Ectodermal cell (in vitro differentiated cells): ENCODE measurements around the gene NOS1AP.

Experiments
- H3K27ac ChIP-seq: 2 replicates; pipeline ENCODE4 v1.7.0; 2013; ENCODE audit warnings: mild to moderate bottlenecking, low read depth, low read length; ENCODE audit not compliant: insufficient read depth, poor library complexity, severe bottlenecking
- H3K27me3 ChIP-seq: 2 replicates; pipeline ENCODE4 v1.7.0; 2013; ENCODE audit warnings: mild to moderate bottlenecking, low read length; ENCODE audit not compliant: insufficient read depth, control insufficient read depth, poor library complexity, severe bottlenecking
- H3K36me3 ChIP-seq: one replicate; pipeline ENCODE4 v1.7.0; 2013; ENCODE audit warnings: low read length; ENCODE audit not compliant: control insufficient read depth, insufficient read depth
- H3K4me1 ChIP-seq: one replicate; pipeline ENCODE4 v1.7.0; 2013; ENCODE audit warnings: low read length; ENCODE audit not compliant: control insufficient read depth, insufficient read depth
- H3K4me3 ChIP-seq: 2 replicates; pipeline ENCODE4 v1.7.0; 2013; ENCODE audit warnings: low read depth, low read length, control low read depth; ENCODE audit not compliant: insufficient read depth
- H3K9me3 ChIP-seq: 2 replicates; pipeline ENCODE4 v1.7.0; 2013; ENCODE audit warnings: mild to moderate bottlenecking, low read length, moderate library complexity; ENCODE audit not compliant: control insufficient read depth
- WGBS, 2 experiments: methylation state at CpG; one replicate each; pipeline ENCODE4 v1.1.7; 2013; ENCODE audit warnings: missing lambda C conversion rate in 2 of 2; 5-methylcytosine and 5-hydroxymethylcytosine counted together

Gene NOS1AP

DNA sequence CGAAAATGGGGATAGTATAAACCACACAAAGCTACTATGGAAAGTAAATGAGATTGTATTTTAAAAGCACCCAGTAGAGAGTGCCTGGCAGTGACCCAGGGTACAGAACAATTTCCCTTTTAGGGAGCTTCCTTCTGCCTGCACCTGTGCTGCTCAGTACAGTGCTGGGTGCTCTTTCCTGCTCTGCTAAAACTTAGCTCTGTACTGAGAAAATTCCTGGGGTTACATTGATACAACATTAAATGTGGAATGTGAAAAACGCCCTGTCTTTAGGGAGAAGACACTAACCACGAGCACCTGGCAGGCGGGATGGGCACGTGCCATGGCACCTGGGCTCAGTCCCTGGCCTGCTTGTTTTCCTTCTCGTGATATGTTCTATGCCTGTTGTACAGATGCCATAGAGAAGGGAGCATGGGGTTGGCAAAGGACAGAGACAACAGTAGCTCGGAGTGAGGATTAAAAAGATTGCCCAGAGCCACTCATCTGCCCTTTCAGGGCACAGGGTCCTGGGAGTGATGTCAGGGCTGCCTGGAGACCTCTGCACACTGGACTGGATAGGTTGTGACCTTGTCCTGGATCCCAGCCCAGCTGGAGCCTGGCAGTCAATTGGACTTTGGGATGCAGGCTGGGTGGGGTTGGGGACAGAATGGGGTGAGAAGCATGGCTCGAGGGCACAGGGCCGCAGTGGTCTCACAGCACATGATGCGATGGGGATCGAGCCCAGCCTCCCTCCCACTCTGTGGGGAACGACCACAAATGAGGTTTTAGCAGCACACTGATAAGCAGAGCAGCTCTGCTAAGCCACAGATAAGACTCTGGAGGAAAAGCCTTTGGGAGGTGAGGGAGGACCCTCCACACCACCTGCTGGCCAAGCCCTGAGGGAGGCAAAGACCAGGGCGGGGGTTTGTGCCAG, 302.9 kb downstream of the NOS1AP start:
- Histone ChIP-seq H3K9me3 (no peaks in the 10 kb centered on the region), H3K4me1 (no peaks in the 10 kb centered on the region), H3K27ac (no peak overlapping the region), H3K4me3 (no peak overlapping the region), H3K27me3 (no peaks in the 10 kb centered on the region), H3K36me3 (no peaks in the 10 kb centered on the region)
- WGBS, 2 experiments: 95 to 96% methylated on average over 13 of the region's 13 CpGs

- H3K27ac ChIP-seq: no peak overlapping the region
- H3K4me3 ChIP-seq: no peak overlapping the region
- no peaks in the 10 kb centered on the region for H3K36me3 ChIP-seq
- WGBS, 2 experiments: 89 to 94% methylated on average over 1 of the region's 1 CpG
- no peaks in the 10 kb centered on the region for H3K27me3 ChIP-seq
- H3K9me3 ChIP-seq: no peaks in the 10 kb centered on the region
- H3K4me1 ChIP-seq: no peaks in the 10 kb centered on the region
These were observed 303.6 kb downstream of the NOS1AP start for GRCh38 chr1:162373072-162373427.

DNA sequence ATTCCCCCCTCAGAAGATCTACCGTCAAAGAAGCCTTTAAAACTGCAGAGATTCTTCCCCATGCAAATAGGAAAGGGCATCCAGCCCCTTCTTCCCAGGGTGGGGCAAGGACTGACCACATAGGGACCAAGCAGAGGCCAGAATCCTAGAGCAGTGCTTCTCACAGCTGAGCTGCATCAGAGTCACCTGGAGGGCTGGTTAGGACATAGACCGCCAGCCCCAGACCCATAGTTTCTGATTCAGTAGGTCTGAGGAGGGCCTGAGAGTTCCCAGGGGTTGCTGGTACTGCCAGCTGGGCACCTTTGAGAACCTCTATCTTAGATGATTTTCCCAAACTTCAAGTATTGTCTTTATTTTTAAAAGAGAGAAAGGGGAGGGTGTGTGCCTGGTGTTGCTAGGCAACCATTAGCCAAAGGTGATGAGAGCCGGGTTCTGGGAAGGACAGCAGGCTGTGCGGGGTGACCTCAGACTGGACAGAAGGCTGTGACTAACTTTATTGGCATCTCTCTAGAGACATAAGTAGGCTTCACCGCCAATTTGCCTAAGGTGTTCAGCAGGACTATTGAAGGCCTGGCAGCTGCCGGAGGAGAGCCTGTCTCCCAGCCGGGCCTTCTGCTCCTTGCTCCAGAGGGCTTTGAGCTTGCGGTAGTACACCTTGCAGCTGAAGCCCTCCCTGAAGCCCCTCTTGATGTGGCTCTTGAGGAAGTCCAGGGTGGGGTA, 304.2 kb downstream of the NOS1AP start:
- Histone ChIP-seq H3K9me3 (no peaks in the 10 kb centered on the region), H3K27ac (no peak overlapping the region), H3K4me1 (no peaks in the 10 kb centered on the region), H3K4me3 (no peak overlapping the region), H3K36me3 (no peaks in the 10 kb centered on the region), H3K27me3 (no peaks in the 10 kb centered on the region)
- WGBS, 2 experiments: 95 to 96% methylated on average over 8 of the region's 8 CpGs

DNA sequence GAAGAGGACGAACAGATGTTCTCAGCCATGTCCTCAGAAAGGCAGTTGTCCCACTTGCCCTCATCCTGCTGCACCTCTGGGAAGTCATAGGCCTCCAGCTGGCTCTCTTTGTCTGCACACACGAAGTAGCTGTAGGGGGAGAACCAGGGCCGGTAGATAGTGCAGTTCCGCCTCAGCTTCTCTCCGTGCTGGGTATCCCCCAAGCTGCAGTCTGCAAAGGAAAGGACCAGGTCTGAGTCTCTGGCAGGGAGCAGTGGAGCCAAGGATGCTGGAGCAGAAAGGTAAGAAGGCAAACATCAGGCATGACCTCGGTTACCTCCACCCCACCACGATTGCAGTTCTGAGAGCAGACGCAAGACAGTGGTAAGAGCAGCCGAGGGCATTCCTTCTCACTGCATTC, 304.9 kb downstream of the NOS1AP start:
- H3K4me3 ChIP-seq: no peak overlapping the region
- no peaks in the 10 kb centered on the region for H3K27me3 ChIP-seq
- H3K9me3 ChIP-seq: no peaks in the 10 kb centered on the region
- H3K27ac ChIP-seq: no peak overlapping the region
- WGBS, 2 experiments: 92 to 94% methylated on average over 9 of the region's 9 CpGs
- no peaks in the 10 kb centered on the region for H3K36me3 ChIP-seq
- no peaks in the 10 kb centered on the region for H3K4me1 ChIP-seq

- Histone ChIP-seq H3K9me3 (no peaks in the 10 kb centered on the region), H3K27ac (no peak overlapping the region), H3K4me3 (no peak overlapping the region), H3K27me3 (no peaks in the 10 kb centered on the region), H3K4me1 (no peaks in the 10 kb centered on the region), H3K36me3 (no peaks in the 10 kb centered on the region)
- 83 to 85% methylated on average over 8 of the region's 8 CpGs for WGBS, 2 experiments
These were observed 306.0 kb downstream of the NOS1AP start for GRCh38 chr1:162375463-162375862.

- Histone ChIP-seq H3K4me1 (no peaks in the 10 kb centered on the region), H3K9me3 (no peaks in the 10 kb centered on the region), H3K27me3 (no peaks in the 10 kb centered on the region), H3K27ac (no peak within 1 kb of the TSS), H3K4me3 (no peak within 1 kb of the TSS), H3K36me3 (no peaks in the 10 kb centered on the region)
- WGBS, 2 experiments: 96 to 98% methylated on average over 5 of the region's 5 CpGs
These were observed 307.2 kb downstream of the NOS1AP start, which contains the start of gene SPATA46 for GRCh38 chr1:162376691-162377090. SPATA46 (minus strand) TSS chr1:162376854; CDS start chr1:162376790, 64 bp downstream.

- Histone ChIP-seq H3K36me3 (peaks cover 6% of the 10 kb centered on the region), H3K4me3 (no peak overlapping the region), H3K4me1 (peaks cover 21% of the 10 kb centered on the region), H3K9me3 (no peaks in the 10 kb centered on the region), H3K27ac (no peak overlapping the region), H3K27me3 (no peaks in the 10 kb centered on the region)
- WGBS, 2 experiments: 95% methylated on average over 6 of the region's 6 CpGs
These were observed 310.8 kb downstream of the NOS1AP start for GRCh38 chr1:162380061-162380846.

GRCh38 chr1:162381383-162381782, 311.9 kb downstream of the NOS1AP start, which contains the start of gene C1orf226:
C1orf226 (plus strand) TSS chr1:162381728; CDS start chr1:162381902, 174 bp downstream.
- Histone ChIP-seq H3K4me3 (no peak within 1 kb of the TSS), H3K27me3 (no peaks in the 10 kb centered on the region), H3K4me1 (peaks cover 21% of the 10 kb centered on the region), H3K9me3 (no peaks in the 10 kb centered on the region), H3K36me3 (peaks cover 6% of the 10 kb centered on the region), H3K27ac (no peak within 1 kb of the TSS)
- WGBS, 2 experiments: 94 to 97% methylated on average over 3 of the region's 3 CpGs

DNA sequence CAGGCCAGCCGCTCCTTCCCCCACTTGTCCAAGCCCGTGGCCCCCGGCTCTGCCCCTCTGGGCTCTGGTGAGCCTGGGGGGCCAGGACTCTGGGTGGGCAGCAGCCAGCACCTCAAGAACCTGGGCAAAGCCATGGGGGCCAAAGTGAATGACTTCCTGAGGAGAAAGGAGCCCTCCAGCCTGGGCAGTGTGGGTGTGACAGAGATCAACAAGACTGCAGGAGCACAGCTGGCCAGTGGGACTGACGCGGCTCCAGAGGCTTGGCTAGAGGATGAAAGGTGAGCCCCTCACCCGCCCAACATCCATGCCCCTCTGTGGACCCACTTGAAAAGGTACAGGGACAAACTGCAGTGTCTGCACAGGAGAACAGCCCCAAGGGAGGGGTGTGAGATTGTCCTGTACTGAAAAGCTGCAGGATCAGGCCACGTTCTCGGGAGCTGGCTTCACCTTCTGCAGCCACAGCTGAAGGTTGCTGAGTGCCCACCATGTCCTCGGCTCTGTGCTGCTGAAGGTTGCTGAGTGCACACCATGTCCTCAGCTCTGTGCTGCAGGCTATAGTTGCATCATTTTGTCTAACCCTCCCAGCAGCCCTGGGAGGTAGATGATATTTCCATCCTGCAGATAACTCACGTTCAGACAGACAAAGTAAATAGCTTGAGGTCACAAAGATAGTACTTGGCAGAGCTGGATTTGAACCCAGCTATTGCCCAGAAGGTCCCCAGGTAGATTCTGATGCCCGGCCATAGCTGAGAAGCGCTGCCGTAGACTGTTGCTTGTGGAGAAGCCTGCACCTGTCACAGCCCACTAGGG, 312.7 kb downstream of the NOS1AP start:
- Histone ChIP-seq H3K36me3 (peaks cover 6% of the 10 kb centered on the region), H3K27me3 (no peaks in the 10 kb centered on the region), H3K4me1 (peaks cover 23% of the 10 kb centered on the region), H3K4me3 (no peak overlapping the region), H3K9me3 (no peaks in the 10 kb centered on the region), H3K27ac (no peak overlapping the region)
- 95 to 96% methylated on average over 13 of the region's 13 CpGs for WGBS, 2 experiments
